Measurements from ENCODE around the gene PLOD1.
"Not testable (repeated sequence)": the region's sequence is repeated elsewhere in the genome, so short reads cannot be mapped to it uniquely, and the experiment has no call there.

Gene PLOD1

DNA sequence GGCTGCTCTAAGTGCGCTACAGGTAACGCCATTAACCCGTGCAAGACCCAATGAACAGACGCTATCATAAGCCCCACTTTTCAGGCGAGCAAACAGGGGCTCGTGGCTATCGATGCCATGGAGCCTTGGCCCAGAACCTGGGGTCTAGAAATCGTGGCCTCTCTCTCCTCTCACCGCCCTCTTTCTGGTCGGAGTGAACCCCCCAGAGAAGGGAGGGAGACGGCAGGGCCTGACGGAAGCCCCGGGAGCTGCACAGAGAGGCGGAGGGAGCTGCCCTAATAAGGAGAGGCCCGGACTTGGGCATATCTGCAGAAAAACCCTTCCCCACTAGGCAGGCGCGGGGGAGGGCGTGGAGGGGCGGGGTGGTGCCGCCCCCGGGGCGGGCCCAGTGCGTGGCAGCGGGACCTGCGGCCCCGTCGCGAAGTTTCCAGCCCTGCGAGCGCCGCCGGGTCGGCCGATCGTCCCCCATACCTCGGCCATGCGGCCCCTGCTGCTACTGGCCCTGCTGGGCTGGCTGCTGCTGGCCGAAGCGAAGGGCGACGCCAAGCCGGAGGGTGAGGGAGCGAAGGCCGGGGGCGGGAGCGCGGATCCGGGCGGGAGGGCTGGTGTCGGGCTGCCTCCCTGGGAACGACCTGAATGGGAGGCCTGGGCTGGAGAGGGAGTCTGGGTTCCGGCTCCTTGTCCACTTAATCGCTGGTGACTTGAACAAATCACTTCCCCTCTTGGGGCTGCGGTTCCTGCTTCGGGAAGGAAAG lies at the start of gene PLOD1:
PLOD1 (plus strand) TSS at position 416 of the 755 bp plus-strand sequence; CDS start at position 479, 63 bp downstream.
- DNase-seq: peak; percentile 35

DNA sequence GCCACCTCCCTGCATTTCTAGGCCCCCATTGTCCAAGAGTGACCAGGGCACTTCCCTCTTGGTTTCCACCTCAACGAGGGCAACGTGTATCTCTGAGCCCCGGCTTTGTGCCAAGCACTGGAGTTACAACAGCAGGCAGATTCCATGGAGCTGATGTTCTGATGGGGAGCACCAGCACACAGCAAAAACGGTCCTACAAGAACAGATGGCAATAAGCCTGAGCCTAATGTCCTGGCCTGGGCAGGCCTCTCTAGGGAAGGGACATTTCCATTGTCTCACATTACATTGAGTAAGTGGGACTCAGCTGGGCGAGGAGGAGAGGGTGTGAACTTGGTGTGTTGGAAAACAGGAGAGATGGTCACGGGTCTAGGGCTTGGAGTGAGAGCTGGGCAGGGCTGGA lies 48.6 kb upstream of the PLOD1 start:
- DNase-seq: no peak

DNA sequence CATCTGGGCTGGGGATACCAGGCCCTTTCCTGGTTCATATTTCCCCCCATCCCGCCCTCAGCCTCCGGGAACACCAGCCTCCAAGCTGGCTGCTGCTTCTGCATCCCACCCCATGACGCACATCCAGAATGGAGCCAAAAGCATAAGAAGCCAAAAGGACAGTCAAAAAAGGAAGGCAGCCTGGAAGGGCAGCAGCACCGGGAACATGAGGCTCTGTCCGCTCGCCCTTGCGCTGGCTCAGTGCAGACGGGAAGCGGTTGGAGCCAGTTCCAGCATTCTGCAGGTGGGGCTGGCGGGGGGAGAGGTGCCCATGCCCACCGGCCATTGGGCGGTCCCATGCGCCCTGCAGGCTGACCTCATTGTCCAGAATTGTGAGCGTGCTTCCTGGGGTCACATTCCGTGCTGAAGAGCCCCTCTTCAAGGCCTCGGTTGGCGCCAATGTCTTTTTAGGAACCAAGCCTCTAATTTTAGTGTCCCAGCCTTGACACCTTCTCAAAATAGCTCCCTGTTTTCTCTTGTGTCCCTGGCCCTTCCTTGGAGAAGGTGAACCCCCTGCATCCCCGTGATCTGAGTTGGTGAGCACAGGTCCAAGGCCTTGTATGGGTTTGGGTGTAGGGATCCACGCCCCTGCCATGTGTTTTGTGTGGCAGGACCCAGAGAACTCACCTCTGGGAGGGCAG lies 47.4 kb upstream of the PLOD1 start:
- no peak for DNase-seq

GRCh38 chr1:11887666-11888007 lies 46.9 kb upstream of the PLOD1 start:
- DNase-seq: no peak

- no peak for DNase-seq
These were observed 46.2 kb upstream of the PLOD1 start for GRCh38 chr1:11888206-11888876.

GRCh38 chr1:11888877-11889208 lies 45.7 kb upstream of the PLOD1 start:
- DNase-seq: no peak

- no peak for DNase-seq
These were observed 42.9 kb upstream of the PLOD1 start for GRCh38 chr1:11891433-11892186.

- peak; percentile 8 for DNase-seq
These were observed 40.6 kb upstream of the PLOD1 start for GRCh38 chr1:11893907-11894251.

GRCh38 chr1:11894501-11894900 lies 40.0 kb upstream of the PLOD1 start:
- not testable (repeated sequence) for DNase-seq

GRCh38 chr1:11898086-11898785 lies 36.3 kb upstream of the PLOD1 start:
- DNase-seq: no peak

DNA sequence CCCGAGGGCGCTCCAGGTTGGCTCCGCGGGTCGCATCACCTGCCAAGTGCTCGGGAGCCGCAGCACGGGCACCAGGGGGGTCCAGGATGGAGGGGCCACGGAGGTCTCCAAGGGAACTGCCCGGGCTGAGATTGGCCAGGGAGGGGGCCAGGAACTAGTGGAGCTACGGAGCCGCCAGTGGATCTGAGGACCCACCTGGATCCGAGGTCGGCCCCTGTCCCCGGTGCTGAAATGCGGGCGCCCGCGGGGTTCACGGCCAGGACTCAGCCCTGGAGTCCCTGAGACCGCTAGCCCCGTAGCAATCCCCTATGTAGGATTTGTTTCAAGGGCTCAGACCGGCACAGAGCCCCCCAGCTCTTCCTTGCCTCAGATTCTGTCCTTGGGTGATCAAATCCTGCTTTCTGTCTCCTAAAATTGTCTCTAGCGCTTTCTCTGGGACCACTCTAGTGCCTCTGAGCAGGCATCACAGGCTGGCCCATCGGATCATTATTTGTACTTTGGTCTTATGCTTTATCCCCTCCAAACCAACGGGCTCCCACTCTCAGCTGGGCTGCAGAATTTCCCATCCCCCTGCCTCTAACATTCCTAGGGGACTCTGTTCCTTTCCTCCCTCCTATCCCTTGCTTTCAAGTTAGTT lies 35.6 kb upstream of the PLOD1 start:
- no peak for DNase-seq

GRCh38 chr1:11901446-11901845 lies 33.1 kb upstream of the PLOD1 start:
- not testable (repeated sequence) for DNase-seq

- no peak for DNase-seq
These were observed 31.3 kb upstream of the PLOD1 start for GRCh38 chr1:11903210-11903609.

DNA sequence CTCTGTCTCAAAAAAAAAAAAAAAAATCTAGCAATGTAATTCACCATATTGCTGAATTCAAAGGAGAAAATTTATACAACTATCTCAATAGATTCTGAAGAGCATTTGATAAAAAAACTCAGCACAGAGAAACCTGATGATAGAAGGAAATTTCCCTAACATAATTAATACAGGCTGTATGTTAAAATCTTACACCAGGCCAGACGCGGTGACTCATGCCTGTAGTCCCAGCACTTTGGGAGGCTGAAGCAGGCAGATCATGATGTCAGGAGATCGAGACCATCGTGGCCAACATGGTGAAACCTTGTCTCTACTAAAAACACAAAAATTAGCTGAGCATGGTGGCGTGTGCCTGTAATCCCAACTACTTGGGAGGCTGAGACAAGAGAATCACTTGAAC lies 30.4 kb upstream of the PLOD1 start:
- DNase-seq: not testable (repeated sequence)

- no peak for DNase-seq
These were observed 29.5 kb upstream of the PLOD1 start for GRCh38 chr1:11904978-11905377.

DNA sequence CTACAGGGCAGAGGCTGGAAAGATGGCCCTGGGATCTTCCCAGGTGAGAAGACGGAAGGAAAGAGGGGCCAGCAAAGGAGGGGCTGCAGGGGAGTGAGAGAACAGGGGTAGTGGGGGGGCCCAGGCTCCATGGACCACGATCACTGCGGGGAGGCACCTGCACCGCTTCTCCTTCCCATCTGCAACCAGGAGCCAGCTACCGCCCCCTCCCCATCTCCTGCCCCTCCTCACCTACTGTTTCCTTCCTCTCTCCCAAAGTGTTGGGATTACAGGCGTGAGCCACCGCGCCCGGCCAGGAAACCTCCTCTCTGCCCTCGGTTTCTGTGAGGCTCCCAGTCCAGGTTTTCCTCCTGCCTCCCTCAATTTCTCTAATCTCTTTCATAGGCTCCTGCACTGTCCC lies 27.6 kb upstream of the PLOD1 start:
- no peak for DNase-seq

DNA sequence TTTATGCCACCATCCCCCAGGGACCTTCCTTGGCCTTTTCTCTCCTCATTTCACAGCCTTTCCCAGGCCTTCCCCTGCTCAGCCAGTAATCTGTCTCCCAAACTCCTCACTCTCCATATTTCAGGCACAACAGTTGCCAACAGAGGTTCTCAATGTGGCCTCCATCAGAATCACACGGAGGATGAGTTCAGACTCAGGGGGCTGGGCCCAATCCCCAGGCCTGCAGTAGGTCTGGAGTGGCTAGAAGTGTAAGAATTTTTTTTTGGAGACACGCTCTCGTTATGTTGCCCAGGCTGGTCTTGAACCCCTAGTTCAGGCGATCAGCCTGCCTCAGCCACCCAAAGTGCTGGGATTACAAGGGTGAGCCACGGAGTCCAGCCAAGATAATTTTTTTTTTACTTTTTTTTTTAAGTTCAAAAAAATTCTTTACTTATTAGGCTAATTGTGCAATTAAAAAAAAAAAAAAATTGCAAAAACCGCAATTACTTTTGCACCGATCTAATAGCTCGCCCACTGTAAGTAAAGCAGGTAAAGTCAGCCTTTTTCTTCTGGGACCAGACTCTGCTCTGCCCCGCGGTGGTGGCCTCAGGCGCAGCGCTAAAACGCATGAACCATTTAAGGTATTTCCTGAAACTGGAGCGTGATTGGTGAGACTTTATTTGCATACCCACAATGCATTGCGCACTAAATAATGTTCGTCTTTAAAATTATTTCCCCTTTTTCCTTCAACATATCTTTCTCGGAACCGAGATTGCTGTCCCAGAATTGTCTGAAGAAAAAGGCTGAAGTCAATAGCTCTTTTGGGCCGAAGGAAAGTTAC lies 27.0 kb upstream of the PLOD1 start:
- DNase-seq: peak; percentile 92

- DNase-seq: peak; percentile 99
These were observed 26.3 kb upstream of the PLOD1 start for GRCh38 chr1:11908095-11908675.

- not testable (repeated sequence) for DNase-seq
These were observed 23.6 kb upstream of the PLOD1 start for GRCh38 chr1:11910914-11911228.

DNA sequence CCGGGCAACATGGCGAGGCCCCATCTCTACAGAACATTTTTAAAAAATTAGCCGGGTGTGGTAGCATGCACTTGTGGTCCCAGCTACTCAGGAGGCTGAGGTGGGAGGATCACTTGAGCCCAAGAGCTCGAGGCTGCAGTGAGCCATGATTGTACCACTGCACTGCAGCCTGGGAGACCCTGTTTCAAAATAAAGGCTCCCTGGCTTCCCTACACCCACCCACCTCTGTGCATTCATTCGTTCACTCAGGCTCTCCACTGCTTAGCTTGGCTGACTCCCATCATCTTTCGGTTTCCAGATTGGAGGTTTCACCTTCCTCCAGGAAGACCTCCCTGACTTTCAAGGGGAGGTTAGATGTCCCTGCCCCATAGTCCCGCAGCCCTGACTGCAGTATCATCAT lies 22.5 kb upstream of the PLOD1 start:
- DNase-seq: no peak

Measured in NCI-H526 treated with DMSO at 0.1 percent for 48 hours (cell line).